GM19372 (cell line): ENCODE results near the gene JAML.

Experiments
- ATAC-seq: cut with Tn5 transposase; IDR thresholded peaks from one replicate; pipeline ENCODE4 v1.9.1; 2021; ENCODE audit warnings: mild to moderate bottlenecking, low read depth, moderate library complexity; ENCODE audit not compliant: unreplicated experiment

The JAML gene

DNA sequence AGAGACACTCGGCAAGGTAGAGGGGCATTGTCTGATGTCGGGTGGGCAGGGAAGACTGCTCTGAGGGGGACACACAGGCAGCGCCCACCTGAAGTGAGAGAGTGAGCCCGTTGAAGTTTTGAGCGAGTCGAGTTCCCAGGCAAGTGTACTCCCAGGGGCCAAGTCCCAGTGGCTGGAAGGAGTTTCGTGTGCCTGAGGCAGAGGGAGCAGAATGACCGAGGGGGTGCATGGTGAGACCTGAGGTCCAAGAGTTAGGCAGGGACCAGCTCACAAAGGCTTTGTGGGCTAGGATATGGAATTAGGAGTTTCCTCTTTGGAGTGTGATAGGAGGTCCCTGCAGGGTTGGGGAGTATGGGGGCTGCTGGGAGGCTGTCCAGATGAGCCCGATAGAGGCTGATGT lies 54.6 kb downstream of the JAML start:
- ATAC-seq = no peak

DNA sequence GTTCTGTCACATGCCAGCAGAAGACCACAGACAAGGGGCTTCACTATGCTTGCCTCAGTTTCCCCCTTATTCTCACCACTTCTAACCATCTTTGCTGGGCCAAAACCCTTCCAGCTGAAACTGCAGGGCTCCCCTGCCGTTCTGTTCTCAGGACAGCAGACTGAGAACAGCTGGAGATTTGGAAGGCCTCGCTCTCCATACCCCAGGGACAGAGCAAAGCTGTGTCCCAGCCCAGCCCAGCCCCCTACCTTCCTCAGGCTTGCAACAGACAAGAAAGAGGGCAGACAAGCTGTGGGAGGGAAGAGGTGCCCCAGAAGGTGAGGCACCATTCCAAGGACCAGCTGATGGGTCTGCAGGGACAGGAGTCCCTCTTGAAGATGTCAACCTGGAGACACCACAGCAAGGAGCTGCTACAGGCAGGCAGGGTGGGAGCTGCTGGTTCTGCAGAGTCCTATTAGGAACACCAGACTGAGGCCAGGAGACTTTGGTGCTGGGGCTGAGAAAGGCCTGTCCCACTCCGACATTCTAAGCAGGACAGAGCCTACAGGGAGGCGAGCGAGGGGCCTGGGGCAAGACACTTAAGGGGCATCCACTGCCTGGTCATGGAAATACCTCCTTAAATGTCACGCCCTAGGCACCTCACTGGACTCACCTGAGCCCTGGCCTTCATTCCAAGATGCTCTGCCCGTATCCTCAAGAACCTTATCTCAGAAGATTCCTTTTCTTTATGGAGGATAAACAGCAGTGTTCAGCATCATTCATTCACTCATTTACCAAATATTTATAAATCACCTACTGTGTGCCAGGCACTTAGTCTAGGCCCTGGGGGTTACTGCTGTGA lies 55.3 kb downstream of the JAML start:
- ATAC-seq = no peak

DNA sequence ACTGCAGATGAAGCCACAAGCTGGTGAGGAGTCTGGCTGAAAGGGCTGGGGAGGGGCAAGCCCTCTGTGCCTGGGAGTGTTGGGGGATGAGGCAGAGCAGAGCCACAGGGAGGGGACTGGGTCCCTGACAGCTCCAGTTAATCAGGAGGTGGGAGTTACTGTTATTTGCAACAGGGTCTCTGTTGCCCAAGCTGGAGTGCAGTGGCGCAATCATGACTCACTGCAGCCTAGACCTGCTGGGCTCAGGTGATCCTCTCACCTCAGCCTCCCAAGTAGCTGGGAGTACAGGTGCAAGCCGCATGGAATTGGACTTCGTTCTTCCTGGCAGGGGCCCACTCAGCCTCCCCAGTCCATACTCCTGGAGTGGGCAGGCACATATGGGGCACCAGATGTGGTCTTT lies 56.1 kb downstream of the JAML start:
- no peak for ATAC-seq

DNA sequence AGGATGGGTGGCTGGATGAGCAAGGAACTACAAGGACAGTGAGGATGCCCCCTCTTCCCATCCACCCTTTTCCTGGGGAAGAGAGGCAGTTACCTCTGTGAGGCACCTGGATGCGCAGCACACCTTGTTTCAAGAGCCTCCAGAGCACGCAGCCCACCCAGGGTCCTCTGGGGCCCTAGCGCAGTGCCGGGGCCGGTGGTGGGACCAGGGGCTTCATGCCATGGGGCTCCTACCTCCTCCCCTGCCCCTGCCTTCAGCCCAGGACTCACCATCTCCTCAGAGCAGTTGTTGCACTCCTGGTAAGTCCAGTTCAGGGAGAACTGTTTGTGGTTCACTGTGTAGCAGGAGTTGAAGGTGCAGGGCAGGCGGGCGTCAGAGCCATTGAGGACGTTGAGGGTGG lies 56.5 kb downstream of the JAML start:
- no peak for ATAC-seq

DNA sequence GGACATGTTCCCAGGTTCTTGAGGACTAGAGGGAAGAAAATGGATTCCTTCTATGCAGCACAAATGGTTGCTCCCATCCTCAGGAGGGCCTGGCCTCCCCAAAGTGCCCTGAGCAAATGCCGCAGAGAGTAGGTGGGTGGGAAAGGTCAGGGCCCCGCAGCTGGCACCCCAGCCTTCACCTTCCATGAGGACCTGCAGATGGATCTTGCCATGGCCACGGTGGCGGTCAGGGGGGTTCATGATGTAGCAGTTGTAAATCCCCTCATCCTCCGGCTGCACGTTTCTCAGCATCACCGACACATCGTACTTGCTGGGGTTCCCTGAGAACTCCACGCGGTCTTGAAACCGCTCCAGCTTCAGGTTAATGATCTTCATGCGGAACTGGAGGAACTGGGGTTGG lies 56.9 kb downstream of the JAML start:
- no peak for ATAC-seq

DNA sequence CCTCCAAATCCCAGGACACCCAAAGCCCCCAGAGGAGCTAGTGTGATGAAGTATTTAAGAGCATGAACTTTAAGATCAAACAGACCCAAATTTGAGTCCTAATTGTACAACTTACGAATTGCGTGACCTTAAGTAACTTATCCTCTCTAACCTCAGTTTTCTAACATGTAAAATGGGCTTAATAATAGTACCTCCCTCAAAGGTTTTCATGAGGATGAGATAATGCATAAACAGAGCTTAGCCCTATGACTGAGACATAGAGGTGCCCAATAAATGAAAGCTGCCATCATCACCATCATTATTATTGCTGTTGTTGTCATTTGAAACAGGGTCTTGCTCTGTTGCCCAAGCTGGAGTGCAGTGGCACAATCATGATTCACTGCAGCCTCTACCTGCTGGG lies 57.6 kb downstream of the JAML start:
- no peak for ATAC-seq

DNA sequence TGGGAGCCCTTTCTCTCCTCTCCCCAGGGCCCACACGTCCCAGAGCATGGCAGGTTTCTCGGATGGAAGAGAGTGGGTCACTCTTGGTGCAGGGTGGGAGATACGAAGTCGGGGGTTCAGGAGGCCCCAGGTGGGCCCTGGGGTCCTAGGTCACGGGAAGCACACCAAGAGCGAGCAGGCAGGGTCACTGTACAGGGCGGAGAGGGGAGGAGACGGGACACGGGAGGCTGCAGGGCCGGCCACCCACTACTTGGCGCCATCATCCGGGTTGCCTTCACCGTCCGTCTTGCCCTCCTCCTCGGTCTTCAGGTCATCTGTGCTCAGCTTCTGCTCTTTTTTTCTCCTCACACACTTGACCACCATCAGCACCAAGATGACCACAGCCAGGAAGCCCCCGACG lies 58.2 kb downstream of the JAML start:
- no peak for ATAC-seq

DNA sequence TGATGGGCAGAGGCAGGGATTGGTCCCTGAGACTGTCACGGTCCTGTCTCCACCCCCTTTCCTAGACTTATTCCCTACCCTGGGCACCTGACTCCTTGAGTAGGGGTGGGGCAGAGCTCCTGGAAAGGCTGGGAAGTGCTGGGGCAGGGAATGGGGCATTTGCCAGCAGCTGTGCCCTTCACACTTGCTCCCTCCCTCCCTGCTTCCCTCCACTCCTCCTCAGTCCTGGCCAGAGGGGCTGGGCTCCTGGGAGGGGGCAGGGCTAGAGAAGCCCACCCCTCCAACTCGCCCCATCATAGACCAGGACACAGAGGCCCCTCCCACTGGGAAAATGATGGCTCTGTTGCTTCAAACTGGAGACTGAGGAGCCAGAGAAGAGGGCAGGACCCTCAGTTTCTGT lies 59.9 kb downstream of the JAML start:
- ATAC-seq = no peak

DNA sequence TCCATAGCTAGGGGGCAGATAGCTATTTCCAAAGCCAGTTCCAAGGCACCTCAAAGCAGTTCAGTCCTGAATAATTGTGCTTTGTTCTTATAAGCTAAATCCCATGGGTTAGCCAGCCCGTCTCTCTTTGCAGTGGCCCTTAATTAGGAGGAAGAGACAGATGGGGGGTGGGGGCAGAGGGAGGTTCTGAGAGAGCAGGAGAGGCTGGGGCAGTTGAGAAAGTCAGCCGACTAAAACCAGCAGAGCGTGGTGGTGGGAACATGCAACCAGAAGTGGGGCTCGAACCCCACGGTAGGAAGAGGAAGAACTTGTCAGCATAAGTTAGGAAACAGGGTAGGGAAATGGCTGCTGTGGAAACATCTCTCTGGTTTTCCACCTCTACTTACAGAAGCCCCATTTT lies 61.3 kb downstream of the JAML start:
- ATAC-seq = no peak

DNA sequence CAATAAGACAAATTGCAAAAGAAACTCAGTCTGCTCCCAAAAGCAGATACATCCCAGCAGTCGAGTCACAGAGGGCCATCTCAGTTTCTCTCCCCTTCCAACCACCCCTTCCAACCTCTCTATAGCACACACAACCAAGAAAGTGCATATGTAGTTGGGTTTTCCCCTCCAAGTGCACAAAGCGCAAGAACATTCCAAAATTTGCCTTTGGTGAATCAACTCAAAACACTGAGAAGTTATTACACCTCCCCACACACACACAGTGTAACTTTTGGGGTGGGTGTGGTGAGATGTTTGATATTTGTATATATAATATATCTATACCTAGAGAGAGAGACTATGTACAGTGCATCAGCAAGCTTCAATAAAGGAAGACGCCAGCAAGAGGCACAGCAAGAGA lies 62.0 kb downstream of the JAML start:
- no peak for ATAC-seq

DNA sequence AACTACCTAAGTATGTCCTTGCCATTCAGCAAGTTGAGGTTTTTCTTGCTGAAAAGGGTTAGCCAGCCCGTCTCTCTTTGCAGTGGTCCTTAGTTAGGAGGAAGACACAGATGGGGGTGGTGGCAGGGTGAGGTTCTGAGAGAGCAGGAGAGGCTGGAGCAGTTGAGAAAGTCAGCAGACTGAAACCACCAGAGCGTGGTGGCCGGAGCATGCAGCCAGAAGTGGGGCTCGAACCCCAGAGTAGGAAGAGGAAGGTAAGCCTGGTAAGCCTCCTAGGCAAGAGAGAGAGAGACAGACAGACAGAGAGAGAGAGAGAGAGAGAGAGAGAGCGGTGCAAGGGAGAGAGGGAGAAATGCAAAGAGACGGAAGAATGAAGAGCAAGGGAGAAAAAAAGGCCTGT lies 63.0 kb downstream of the JAML start:
- ATAC-seq = no peak

DNA sequence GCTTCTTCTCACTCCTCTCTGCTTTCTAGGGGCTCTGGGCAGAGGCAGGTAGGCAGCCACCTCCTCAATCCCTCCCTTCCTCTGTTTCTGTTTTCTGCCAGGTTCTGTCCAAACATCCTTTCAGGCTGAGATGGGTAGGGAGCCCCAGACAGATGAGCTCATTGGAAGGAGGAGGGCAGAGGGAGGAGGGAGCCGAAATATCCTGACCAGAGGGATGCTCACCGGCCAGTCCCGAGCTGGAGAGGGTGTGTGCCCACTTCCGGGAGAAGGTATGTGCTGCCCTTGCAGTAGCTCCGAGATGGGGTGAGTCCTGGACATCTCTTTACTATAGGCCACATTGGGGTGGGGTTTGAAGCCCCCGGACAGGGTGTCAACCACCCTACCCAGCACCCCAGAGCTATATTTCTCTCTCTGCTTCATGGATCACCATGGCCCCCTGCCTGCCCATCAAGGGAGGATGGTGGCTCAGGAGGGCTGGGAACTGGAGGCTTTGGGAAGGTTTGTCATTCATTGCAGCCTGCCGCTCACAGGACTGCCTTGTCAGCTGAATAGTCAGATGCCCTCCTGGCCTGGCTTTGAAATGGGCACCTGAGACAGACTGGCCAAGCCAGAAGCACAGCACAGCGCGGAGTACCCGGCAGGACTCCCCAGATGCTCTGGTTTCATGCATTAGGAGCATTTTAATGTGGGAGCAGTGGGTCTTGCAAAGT lies 67.5 kb downstream of the JAML start:
- ATAC-seq = no peak

DNA sequence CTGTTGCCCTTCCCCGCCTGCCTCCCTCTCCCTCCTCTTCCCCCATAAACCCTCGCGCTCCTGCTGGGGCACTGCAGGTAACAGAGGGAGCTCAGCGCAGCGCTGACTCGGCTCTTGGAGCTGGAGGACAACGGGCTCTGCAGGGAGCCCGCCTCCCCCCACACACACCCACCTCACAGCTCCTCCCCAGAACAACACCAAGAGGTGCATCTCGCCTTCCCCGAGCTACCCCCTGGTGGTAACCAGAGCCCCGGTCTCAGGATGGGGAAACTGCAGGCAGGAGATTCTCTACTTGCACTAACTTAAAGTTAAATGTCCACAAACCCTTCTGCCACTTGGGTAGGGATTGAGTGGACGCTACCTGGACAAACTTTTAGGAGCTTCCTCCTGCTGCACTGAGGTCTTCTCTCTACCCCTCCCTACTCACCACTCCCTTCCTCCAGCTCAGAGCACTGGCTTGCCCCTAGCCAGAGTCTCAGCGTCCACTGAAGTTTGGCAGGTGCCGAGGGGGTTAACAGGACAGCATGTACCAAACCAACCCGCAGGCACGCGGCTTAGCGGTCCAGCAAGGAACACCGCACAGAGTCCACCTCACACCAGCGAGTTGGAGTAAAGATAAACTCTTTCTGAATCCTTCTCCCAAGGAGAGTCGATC lies 68.2 kb downstream of the JAML start:
- no peak for ATAC-seq

DNA sequence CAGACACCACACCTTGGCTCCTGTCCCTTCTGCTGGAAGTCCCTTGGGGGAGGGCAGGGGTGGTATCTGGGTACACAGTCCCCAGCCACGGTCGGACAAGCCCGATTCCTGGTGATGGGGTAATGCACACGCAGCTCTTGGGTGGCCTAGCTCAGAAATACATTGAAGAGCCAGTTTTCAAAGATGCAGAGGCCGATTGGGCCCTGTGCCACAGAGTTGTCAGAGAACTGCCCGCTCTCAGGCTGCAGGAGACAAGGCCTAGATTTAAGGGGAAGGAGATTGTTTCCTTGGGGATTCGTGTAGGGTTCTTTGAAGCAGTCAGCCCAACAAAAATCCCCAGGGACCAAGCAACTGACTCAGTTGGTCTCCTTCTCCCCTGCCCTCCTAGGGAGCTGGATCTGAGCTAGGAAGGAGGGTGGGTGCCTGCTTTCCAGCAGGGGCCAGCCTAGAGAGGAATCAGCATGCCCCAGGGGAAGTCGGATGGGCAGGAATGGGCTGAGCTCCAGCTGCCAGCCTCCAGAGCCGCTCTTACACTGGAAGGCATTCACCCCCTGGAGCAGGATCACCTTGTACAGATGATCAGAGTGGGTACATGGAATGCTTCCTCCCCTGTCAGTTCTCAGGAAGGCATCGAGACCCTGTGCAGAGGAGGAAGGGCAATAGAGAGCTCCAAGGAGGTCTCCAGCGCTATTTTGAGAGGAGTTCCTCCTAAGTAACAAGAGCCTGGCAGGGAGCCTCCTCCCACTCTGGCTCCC lies 68.9 kb downstream of the JAML start:
- no peak for ATAC-seq

DNA sequence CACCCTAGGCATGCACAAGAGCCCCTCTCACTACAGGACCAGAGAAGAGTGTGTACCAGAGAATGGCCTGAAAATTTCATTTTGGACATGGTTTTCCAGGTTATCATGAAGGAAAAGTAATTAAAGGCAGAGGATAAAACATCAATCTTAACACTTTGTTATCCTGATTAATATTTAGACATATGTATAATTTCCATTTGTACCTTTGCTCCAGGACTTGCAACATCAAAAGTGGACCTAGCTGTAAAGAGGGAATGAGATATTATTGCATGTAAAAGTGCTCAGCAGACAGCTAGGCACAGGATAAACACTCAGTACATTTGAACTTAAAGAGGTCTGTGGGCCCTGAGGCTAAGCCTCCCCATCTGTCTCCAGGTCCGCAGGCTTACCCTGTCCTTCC lies 70.2 kb downstream of the JAML start:
- ATAC-seq = no peak

DNA sequence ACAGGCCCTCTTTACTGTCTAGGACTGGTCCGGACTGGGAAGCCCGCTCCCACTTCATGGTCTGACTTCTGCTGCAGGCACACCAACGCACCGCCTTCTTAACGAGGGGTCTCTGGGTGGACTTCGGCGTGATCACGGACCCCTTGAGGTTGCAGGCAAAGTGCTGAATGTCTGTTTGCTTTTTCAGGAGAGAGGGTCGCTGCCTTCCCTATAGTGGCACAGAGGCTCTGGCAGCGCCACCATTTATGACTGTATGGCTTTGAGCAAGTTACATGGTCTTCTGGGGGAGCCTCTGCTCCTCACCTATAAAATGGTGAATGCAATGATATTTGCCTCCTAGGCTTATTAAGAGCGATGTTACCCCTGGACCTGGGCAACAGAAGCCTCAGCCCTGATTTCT lies 70.8 kb downstream of the JAML start:
- ATAC-seq = no peak

DNA sequence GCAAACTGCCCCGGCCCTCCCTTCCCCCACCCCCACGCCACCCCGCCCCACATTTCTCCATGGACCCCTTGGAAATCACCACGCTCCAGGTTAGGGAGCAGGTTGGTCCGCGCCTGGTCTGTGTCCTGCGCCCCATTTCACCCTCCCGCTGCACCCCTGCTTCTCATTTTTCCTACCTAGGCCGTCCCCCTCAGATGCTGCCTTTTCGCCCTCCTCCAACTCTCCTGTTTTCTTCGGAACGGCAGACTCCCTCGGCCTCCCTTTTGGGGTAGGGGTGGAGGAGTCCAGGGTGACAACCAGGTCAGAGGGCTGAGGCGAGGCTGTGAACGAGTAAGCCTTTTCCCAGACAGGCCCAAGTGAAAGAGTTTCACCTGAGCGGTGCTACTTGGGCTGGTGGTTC lies 71.3 kb downstream of the JAML start:
- no peak for ATAC-seq

DNA sequence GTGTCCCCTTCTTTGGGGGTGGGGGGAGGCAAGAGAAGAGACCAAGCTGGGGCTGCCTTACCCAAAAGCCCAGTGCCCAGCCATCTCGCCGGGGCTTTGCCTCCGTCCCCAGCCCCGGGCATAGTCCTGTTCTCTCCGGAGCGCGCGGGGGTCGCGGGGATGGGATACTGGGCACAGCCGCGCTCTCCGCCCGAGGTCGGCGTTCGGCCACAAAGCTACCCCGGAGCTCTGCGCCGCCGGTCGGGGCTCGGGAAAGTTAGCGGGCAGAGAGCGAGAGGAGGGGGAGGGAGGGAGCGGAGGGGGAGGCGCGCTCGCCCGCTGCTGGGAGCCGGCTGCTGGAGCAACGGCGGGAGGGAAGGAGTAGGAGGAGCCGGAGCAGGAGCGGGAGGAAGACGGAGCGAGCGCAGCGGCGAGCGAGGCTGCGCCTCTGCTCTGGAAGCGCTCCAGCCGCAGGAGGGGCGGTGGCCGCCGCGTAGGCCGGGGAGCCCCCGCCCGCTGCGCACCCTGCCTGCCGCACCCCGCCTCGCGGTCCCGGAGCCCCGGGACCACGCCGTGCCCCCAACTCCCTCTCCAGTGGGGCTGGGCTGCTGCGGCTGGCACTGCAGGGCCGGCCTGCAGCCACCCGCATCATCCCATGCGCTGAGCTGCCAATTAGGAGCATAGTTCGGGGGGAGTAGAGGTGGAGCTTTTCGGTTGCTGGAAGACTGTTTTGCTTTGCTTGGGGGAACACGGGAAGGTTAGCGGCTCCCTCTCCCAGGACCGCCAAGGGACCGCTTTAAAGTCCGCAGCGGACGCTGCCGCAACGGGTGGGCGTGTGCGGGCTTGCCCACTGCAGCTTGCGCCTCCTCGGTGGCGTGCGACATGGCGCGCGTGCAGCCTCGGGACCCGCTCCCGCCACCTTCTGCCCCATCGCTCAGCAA lies 72.0 kb downstream of the JAML start, which contains the start of gene SCN4B:
Gene SCN4B, minus strand, starts transcription at position 272 of the 920 bp plus-strand sequence. Its CDS starts 150 bp downstream, at position 122.
- no peak for ATAC-seq

DNA sequence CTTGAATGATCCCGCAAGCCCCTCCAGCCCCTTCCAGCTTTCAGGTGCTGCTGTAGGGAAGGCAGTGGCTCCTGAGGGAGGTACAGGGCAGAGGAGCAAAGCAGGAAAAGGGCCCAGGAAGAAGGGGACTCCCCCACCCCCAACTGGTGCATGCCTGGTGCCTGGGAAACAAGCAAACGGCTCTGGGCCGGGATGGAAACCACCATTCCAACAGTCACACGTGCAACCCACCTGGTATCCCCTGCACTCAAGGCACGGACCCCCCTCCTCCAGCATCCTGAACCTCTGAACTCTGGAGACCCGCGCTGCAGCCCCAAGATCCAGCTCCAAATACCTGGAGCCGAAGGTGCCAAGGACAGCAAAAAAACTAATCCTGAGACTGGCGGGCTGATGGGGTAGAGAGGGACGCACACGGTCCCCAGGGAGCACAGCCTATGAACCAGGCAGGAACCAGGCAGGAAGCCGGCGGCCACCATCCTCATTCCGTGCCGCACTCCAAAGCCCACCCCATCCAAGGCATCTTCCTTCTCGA lies 72.7 kb downstream of the JAML start:
- no peak for ATAC-seq

DNA sequence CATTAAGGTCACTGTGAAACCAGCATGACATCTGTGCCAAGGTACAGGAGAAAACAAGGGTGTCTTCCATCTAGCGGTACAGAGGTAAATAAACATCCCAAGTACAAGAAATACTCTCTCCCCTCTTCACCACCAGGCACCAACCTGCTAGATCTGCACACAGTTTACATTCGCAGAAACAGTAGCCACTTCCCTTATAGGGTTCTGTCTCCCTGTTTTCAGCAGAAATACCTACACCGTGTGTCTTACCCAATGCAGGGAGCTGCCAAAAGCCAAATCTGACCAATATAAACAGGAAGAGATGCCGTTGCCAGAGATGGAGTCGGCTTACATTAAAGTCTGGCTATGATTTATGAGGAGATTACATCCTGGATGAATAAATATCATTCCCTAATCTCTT lies 73.4 kb downstream of the JAML start:
- ATAC-seq = no peak
